Myocyte (in vitro differentiated cells): ENCODE results near the gene CD300E. TPM values are rescaled to one million over a fixed set of nuclear protein-coding genes. Genes with fewer than 3 reads are reported as not detected.
"Not testable (repeated sequence)": the region's sequence is repeated elsewhere in the genome, so short reads cannot be mapped to it uniquely, and the experiment has no call there.

ENCODE experiments used
- DNase-seq: peaks from one replicate; pipeline ENCODE4 v3.0.0-alpha.2; 2012; ENCODE audit warnings: low read depth
- total RNA-seq: library from RNA; depleted of rRNA; stranded (reverse); fragments of >200 nt; gene quantifications from 2 replicates; pipeline ENCODE4 v1.2.3, GENCODE V29; 2014

Gene CD300E
- total RNA-seq, 1 donor from 2014 or later = not detected

DNA sequence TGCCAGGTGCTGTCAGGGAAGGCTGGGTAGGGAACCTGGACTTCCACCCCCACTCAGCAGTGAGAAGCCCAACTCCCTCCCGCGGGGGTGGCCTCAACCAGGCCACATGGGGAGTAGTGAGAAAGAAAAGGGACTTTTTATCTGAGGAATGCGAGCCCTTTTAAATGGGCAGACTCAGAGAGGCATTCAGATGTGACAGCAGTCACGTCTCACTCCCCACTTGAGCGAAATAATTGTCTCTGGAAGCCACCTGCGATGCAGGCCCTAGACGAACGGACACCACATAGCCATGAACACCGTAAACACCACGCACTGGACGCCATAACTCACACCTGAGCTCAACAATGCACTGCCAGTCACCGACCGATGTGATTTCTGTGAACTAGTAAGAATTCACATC lies 11.9 kb upstream of the CD300E start:
- DNase-seq = no peak

GRCh38 chr17:74633326-74633725 lies 9.8 kb upstream of the CD300E start:
- no peak for DNase-seq

- DNase-seq = no peak
These were observed 9.1 kb upstream of the CD300E start for GRCh38 chr17:74632617-74633016.

GRCh38 chr17:74631468-74632450 lies 8.2 kb upstream of the CD300E start:
- DNase-seq = no peak

DNA sequence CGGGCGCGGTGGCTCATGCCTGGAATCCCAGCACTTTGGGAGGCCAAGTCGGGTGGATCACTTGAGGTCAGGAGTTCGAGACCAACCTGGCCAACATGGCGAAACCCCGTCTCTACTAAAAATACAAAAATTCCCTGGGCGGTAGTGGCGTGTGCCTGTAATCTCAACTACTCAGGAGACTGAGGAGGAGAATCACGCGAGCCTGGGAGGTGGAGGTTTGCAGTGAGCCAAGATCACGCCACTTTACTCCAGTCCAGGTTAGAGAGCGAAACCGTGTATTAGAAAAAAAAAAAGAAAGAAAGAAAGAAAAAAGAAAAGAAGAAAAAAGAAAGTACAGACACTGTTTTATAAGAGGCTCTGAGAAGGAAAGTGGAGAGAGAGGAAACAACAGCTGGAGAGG lies 6.7 kb upstream of the CD300E start:
- DNase-seq = not testable (repeated sequence)

GRCh38 chr17:74625661-74626060 lies 2.1 kb upstream of the CD300E start:
- DNase-seq = no peak

- no peak for DNase-seq
These were observed 593 bp upstream of the CD300E start for GRCh38 chr17:74624131-74624530.

DNA sequence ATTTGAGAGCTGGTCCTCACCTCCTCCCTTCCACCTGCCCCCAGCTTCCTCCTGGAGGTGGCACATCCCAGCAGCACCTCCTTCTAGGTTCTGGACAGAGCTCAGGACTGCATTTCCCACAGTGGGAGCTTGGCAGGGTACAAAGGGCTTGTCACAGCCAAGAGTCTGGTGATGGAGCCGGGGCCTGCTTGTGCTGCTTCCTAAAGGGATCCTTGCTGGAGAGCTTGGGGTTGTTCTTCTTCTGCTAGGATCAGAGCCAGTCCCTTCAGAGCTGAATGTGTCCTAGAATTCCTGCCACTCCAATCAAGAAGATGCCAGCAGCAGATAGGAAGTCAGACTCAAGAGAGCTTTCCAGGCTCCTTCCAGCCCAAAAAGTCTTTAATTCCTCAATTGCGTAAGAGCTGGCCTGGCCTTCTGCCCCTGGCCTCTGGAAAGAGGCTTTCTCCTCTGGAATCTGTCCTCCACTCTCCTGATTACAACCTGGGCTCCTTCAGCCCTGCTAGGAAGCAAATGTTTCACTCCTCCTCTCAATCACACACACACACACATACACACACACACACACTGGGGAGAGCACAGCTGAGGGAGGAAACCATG lies 4.4 kb downstream of the CD300E start:
- DNase-seq = no peak

- DNase-seq = peak; percentile 18
These were observed 5.1 kb downstream of the CD300E start for GRCh38 chr17:74618451-74618850.

- DNase-seq = no peak
These were observed 6.8 kb downstream of the CD300E start for GRCh38 chr17:74616696-74617095.

- DNase-seq = no peak
These were observed 11.5 kb downstream of the CD300E start for GRCh38 chr17:74612046-74612445.

DNA sequence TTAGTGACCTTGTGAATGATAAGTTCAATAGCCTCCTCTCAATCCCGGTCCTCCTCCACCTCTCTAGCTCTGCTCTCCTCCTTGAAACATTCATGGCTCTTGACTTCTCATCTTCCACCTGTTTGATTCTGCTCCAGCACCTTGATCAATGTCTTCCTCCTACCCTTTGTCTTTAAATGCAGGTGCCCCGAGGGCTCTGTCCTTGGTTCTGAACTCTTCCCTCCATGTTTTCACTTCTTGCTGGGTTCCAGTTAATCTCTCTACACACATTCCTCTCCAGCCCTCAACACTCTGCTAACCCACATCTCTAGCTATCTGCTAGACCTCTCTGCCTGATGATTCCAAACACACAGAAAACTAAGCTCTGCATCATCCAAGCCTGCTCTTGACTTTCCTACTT lies 13.4 kb downstream of the CD300E start:
- DNase-seq = no peak

GRCh38 chr17:74608511-74608910 lies 15.0 kb downstream of the CD300E start:
- DNase-seq = no peak

DNA sequence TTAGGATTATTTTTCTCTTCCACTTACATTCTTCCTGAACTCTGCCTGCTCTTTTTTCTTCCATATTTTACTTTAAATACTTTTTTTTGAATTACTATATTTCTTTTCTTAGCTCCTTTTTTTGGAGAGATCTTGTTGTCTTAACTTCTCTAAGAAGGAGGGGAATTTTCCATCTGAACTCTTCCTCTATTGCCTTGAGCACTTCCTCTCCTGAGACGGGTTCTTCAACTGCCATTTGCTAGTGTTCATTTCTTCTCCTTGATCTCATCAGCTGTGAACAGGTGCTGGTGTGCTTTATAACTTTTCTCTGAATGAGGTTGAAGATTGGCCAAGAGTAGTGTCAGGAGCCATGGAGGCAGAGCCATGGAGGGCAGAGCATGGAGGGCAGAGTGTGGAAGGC lies 16.3 kb downstream of the CD300E start:
- DNase-seq = no peak

DNA sequence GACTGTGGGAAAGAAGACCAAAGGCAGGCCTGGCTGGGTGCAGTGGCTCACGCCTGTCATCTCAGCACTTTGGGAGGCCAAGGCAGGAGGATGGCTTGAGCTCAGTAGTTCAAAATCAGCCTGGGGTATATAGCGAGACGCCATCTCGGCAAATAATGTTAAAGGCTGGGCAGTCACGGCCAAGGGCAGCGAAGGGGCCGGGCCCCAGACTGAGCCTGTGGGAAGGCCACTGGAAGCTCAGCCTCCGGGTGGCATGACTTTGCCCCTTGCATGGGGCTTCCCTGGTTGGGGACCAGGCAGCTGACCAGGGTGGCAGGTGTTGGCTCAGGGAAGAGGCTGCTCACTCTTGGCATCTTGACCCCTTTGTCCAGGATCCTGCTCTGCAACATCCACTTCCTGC lies 17.5 kb downstream of the CD300E start:
- no peak for DNase-seq

DNA sequence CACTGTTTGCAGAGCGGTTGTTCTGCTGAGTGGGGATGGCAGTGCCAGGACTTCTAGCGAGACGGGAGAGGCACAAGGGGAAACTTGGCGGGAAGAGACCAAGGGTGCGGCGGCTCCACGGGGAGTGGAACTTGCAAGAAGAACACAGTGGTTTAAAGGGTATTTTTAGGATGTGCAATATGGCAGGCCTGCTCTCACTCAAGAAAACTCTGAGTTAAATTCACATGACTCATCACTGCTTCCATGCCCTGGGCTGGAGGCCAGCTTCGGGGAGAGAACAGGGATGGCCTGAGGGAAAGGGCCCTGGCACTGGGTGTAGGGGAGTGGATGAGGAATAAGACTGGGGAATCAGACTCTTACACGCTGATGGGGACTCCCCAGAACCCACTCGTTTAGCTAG lies 18.2 kb downstream of the CD300E start:
- peak; percentile 59 for DNase-seq

DNA sequence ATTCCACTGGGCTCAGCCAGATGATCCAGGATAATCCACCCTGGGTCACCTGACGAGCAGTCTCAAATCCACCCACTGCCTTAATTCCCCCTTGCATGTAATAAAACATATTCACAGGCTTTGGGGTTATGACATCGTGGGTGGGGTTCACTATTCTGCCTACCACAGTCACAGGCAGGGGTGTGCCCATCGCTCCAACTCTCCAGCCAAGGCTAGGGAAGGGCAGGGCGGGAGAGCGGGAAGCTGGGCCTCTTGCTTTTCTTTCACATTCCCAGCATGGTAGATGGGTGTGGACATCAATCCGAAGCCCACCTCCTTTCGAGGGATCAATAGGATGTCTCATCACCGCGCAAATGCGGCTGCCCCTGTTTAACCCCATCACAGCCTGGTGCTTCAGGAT lies 18.8 kb downstream of the CD300E start:
- DNase-seq = no peak

GRCh38 chr17:74604200-74604599 lies 19.3 kb downstream of the CD300E start:
- DNase-seq = no peak

GRCh38 chr17:74603746-74604145 lies 19.8 kb downstream of the CD300E start:
- no peak for DNase-seq

GRCh38 chr17:74603037-74603635 lies 20.4 kb downstream of the CD300E start:
- no peak for DNase-seq

- DNase-seq = peak; percentile 34
These were observed 21.5 kb downstream of the CD300E start for GRCh38 chr17:74601944-74602572.

DNA sequence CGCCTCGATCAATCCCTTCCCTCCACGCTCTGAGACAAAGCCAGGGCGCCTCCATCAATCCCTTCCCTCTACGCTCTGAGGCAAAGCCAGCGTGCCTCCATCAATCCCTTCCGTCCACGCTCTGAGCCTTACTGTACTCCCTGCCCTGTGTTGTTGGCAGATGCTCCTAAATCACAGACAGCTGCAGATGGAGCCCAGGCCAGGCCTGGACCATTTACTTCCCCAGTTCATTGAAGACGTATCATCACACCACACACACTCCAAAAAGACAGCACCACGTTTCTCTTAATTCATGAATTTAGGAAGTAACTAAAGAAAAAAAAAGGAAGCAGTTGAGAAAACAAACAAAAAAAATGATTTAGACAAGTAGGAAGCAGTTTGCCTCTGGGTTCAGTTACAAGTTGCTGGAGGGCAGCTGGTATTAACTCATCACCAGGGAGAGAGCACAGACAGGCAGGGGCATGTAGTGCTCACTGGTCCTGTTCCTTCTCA lies 24.0 kb downstream of the CD300E start:
- DNase-seq = no peak
